DOHH2 (cell line): ENCODE measurements around the gene TOMM70.

Experiments used
- CTCF ChIP-seq: fragments of 200-600 bp; sonication (generic); IDR thresholded peaks from one replicate; pipeline ENCODE4 v1.5.1; 2014; ENCODE audit warnings: antibody characterized with exemption, mild to moderate bottlenecking, low read depth, low read length; ENCODE audit not compliant: poor library complexity, severe bottlenecking
- EZH2phosphoT487 ChIP-seq: fragments of 200-600 bp; sonication (generic); IDR thresholded peaks from 2 replicates; pipeline ENCODE4 v1.6.1; 2017; ENCODE audit warnings: borderline replicate concordance, mild to moderate bottlenecking, antibody characterized with exemption, low read length, moderate library complexity, mixed read lengths

- TF ChIP-seq CTCF (no peak), EZH2phosphoT487 (no peak)
These were observed 30.1 kb downstream of the TOMM70 start for GRCh38 chr3:100370756-100371155.
